Suprapubic skin (tissue), 4 donors: Measurements from ENCODE around the gene ZBTB20. TPM values are rescaled to one million over a fixed set of nuclear protein-coding genes. Genes with fewer than 3 reads are reported as not detected.

Source experiments
- DNase-seq, 2 donors: peaks; one replicate each; pipeline ENCODE4 v3.0.0-alpha.2; 2019; ENCODE audit warnings: low spot score in 2 of 2
- H3K27ac ChIP-seq: fragments of 200-600 bp; sonication (generic); one replicate; pipeline ENCODE4 v1.5.1; 2019
- H3K27me3 ChIP-seq: fragments of 200-600 bp; sonication (generic); one replicate; pipeline ENCODE4 v1.5.1; 2019
- H3K36me3 ChIP-seq: fragments of 200-600 bp; sonication (generic); one replicate; pipeline ENCODE4 v1.5.1; 2019
- H3K4me1 ChIP-seq: fragments of 200-600 bp; sonication (generic); one replicate; pipeline ENCODE4 v1.5.1; 2019
- H3K4me3 ChIP-seq: fragments of 200-600 bp; sonication (generic); one replicate; pipeline ENCODE4 v1.5.1; 2019; ENCODE audit warnings: mild to moderate bottlenecking
- H3K9me3 ChIP-seq: fragments of 200-600 bp; sonication (generic); one replicate; pipeline ENCODE4 v1.5.1; 2019
- EP300 ChIP-seq: sonication (generic); formaldehyde crosslinking; IDR thresholded peaks from one replicate; pipeline ENCODE4 v1.6.1; 2017; ENCODE audit warnings: antibody characterized with exemption
- POLR2A ChIP-seq, 2 donors: fragments of 450-650 bp; IDR thresholded peaks; one replicate each; pipeline ENCODE4 v1.6.1; 2017; ENCODE audit warnings: antibody characterized with exemption in 2 of 2, mild to moderate bottlenecking in 2 of 2, moderate library complexity in 2 of 2
- POLR2AphosphoS5 ChIP-seq, 3 donors: sonication (generic); formaldehyde crosslinking; IDR thresholded peaks; one replicate each; pipeline ENCODE4 v1.6.1; 2017; ENCODE audit warnings: antibody characterized with exemption in 3 of 3
- WGBS: methylation state at CpG from one replicate; pipeline ENCODE4 v1.1.5; 2018; 5-methylcytosine and 5-hydroxymethylcytosine counted together
- total RNA-seq, 4 donors: library from RNA; depleted of rRNA; stranded (reverse); fragments of >200 nt; gene quantifications; one replicate each; pipeline ENCODE4 v1.1.0, GENCODE V29; 2016
- TF ChIP-seq, protein P1 (sequence below), 2 donors: fragments of 200-600 bp in 1 of 2; fragments of 450-650 bp in 1 of 2; sonication (generic) in 1 of 2; IDR thresholded peaks; one replicate each; pipeline ENCODE4 v1.5.1; 2016 to 2019; ENCODE audit warnings: antibody characterized with exemption in 2 of 2, mild to moderate bottlenecking in 1 of 2, moderate library complexity in 1 of 2

Gene ZBTB20
- total RNA-seq, 4 donors from 2014 or later = 23.6 to 77.2 (median 39.4) TPM

DNA sequence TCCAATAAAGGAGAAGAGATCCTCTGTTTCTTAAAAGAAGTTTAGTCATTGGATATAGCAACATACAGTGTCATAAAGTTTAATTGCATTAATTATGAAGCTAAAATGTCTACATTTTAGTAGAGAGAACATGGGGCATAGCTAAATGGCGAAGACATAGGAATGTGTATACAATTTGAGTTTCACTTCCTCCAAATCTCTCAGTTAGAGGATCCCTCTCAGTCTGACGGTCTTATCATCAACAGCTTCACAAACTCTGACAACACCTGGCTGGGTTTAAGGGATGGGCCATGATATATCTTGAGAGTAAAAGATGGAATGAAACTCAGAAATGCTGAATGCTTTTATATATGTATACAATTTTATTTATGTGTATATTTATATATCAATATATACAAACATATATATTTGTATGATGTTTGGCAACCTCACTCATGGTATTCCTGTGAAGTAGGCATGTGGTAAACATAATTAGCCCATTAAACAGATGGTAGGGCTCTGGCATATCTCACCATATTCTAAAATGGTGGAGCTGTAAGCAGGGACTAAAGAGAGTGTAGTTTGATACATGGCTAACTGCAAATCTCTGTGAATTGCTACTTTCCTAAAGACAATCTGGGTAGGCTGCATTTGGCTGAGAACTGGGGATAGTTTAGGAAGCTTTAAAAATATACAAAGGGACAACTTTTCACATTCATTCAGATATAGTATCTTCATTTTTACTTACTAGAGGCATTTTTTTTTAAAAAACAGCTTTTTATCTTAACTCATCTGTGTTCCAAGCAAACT, 741.7 kb downstream of the ZBTB20 start:
- H3K4me3 ChIP-seq = no peak overlapping the region
- 91% methylated on average over 2 of the region's 2 CpGs for WGBS
- DNase-seq = no peak
- peak overlapping the region; percentile 15 for H3K27ac ChIP-seq
- H3K27me3 ChIP-seq = no peaks in the 10 kb centered on the region
- TF ChIP-seq POLR2AphosphoS5 (IDR thresholded peaks at IDR 0.05) (no peak), EP300 (no peak), POLR2A (IDR thresholded peaks at IDR 0.05) (no peak)
- TF ChIP-seq, protein P1, sequence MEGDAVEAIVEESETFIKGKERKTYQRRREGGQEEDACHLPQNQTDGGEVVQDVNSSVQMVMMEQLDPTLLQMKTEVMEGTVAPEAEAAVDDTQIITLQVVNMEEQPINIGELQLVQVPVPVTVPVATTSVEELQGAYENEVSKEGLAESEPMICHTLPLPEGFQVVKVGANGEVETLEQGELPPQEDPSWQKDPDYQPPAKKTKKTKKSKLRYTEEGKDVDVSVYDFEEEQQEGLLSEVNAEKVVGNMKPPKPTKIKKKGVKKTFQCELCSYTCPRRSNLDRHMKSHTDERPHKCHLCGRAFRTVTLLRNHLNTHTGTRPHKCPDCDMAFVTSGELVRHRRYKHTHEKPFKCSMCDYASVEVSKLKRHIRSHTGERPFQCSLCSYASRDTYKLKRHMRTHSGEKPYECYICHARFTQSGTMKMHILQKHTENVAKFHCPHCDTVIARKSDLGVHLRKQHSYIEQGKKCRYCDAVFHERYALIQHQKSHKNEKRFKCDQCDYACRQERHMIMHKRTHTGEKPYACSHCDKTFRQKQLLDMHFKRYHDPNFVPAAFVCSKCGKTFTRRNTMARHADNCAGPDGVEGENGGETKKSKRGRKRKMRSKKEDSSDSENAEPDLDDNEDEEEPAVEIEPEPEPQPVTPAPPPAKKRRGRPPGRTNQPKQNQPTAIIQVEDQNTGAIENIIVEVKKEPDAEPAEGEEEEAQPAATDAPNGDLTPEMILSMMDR (IDR thresholded peaks at IDR 0.05) = no peak
- H3K36me3 ChIP-seq = no peaks in the 10 kb centered on the region
- H3K9me3 ChIP-seq = no peaks in the 10 kb centered on the region
- peaks cover 13% of the 10 kb centered on the region for H3K4me1 ChIP-seq

DNA sequence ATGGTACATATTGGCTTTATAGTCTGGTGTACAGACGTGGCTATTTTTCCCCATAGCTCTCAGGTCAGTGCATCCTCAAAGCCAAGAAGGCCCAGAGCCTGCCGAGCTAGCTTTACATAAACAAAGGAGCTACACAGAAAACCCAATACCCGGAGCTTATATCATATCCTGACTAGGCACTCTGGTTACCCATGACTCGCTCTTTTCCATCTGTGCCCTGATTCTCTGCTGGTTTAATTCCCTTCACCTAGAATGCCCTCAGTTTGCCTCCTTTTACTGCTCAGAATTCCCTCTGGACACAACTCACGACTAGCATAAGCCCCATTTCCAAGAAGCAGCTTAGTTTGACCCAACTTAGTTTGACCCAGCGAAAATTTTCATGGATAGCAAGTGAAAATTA, 742.5 kb downstream of the ZBTB20 start:
- Histone ChIP-seq H3K4me1 (peaks cover 17% of the 10 kb centered on the region), H3K4me3 (no peak overlapping the region), H3K9me3 (no peaks in the 10 kb centered on the region), H3K27ac (no peak overlapping the region), H3K27me3 (no peaks in the 10 kb centered on the region), H3K36me3 (no peaks in the 10 kb centered on the region)
- no peak for TF ChIP-seq POLR2AphosphoS5 (IDR thresholded peaks at IDR 0.05)
- TF ChIP-seq EP300 = no peak
- TF ChIP-seq, protein P1 (IDR thresholded peaks at IDR 0.05) = no peak
- no peak for TF ChIP-seq POLR2A (IDR thresholded peaks at IDR 0.05)
- WGBS = 73% methylated on average over 6 of the region's 6 CpGs
- DNase-seq = no peak

GRCh38 chr3:114402838-114403237, 744.2 kb downstream of the ZBTB20 start:
- no peak overlapping the region for H3K27ac ChIP-seq
- H3K36me3 ChIP-seq = no peaks in the 10 kb centered on the region
- H3K9me3 ChIP-seq = no peaks in the 10 kb centered on the region
- no peaks in the 10 kb centered on the region for H3K27me3 ChIP-seq
- TF ChIP-seq, protein P1 (IDR thresholded peaks at IDR 0.05) = no peak
- TF ChIP-seq EP300 = no peak
- H3K4me3 ChIP-seq = no peak overlapping the region
- 82% methylated on average over 3 of the region's 3 CpGs for WGBS
- peaks cover 17% of the 10 kb centered on the region for H3K4me1 ChIP-seq
- no peak for DNase-seq

DNA sequence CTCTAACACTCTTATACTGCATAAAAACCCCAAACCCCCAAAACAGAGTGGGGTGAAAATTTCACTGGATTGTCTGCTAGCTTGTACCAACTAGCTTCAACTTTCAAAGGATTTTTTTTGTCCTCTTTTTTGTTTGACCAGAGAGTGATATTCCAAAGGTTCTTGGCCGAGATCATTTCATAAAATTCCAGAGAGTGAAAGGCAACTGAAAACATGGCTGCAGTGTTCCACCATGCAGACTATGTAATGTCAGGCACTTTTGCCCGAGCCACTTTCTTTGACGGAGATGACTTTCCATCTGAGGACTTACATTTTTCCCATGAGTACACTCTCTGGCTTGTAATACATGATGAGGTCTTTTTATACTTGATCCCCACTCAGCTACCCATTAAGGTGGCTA, 745.7 kb downstream of the ZBTB20 start:
- H3K4me3 ChIP-seq = no peak overlapping the region
- H3K4me1 ChIP-seq = peaks cover 17% of the 10 kb centered on the region
- no peaks in the 10 kb centered on the region for H3K9me3 ChIP-seq
- no peaks in the 10 kb centered on the region for H3K27me3 ChIP-seq
- DNase-seq = no peak
- H3K27ac ChIP-seq = no peak overlapping the region
- WGBS = 95% methylated on average over 3 of the region's 3 CpGs
- H3K36me3 ChIP-seq = no peaks in the 10 kb centered on the region
- no peak for TF ChIP-seq POLR2A (IDR thresholded peaks at IDR 0.05)
- TF ChIP-seq, protein P1 (IDR thresholded peaks at IDR 0.05) = no peak
- no peak for TF ChIP-seq EP300
- TF ChIP-seq POLR2AphosphoS5 (IDR thresholded peaks at IDR 0.05) = no peak

- no peak for DNase-seq
- H3K4me3 ChIP-seq = no peak overlapping the region
- no peaks in the 10 kb centered on the region for H3K27me3 ChIP-seq
- peak overlapping the region; percentile 69 for H3K27ac ChIP-seq
- TF ChIP-seq, protein P1 (IDR thresholded peaks at IDR 0.05) = no peak
- TF ChIP-seq EP300 (no peak), POLR2AphosphoS5 (IDR thresholded peaks at IDR 0.05) (no peak), POLR2A (IDR thresholded peaks at IDR 0.05) (no peak)
- peaks cover 15% of the 10 kb centered on the region for H3K4me1 ChIP-seq
- no peaks in the 10 kb centered on the region for H3K9me3 ChIP-seq
- 60% methylated on average over 4 of the region's 4 CpGs for WGBS
- no peaks in the 10 kb centered on the region for H3K36me3 ChIP-seq
Observed at GRCh38 chr3:114400371-114400770, 746.7 kb downstream of the ZBTB20 start.
